IPS-15b (cell line): ENCODE data around the gene ZNF606.

Experiments
- H3K27me3 ChIP-seq: one replicate; pipeline ENCODE4 v1.6.1; 2013; ENCODE audit warnings: low read length; ENCODE audit not compliant: control insufficient read depth, insufficient read depth
- H3K36me3 ChIP-seq: one replicate; pipeline ENCODE4 v1.6.1; 2013; ENCODE audit warnings: low read length; ENCODE audit not compliant: control insufficient read depth, insufficient read depth
- H3K4me1 ChIP-seq: one replicate; pipeline ENCODE4 v1.6.1; 2013; ENCODE audit warnings: mild to moderate bottlenecking, low read length; ENCODE audit not compliant: control insufficient read depth, insufficient read depth
- H3K4me3 ChIP-seq: one replicate; pipeline ENCODE4 v1.5.1; 2013; ENCODE audit warnings: low read depth, low read length
- H3K9ac ChIP-seq: one replicate; pipeline ENCODE4 v1.6.1; 2013; ENCODE audit warnings: low read depth, mild to moderate bottlenecking, low read length
- H3K9me3 ChIP-seq: one replicate; pipeline ENCODE4 v1.6.1; 2013; ENCODE audit warnings: mild to moderate bottlenecking, low read length; ENCODE audit not compliant: control insufficient read depth, insufficient read depth

ZNF606 gene

DNA sequence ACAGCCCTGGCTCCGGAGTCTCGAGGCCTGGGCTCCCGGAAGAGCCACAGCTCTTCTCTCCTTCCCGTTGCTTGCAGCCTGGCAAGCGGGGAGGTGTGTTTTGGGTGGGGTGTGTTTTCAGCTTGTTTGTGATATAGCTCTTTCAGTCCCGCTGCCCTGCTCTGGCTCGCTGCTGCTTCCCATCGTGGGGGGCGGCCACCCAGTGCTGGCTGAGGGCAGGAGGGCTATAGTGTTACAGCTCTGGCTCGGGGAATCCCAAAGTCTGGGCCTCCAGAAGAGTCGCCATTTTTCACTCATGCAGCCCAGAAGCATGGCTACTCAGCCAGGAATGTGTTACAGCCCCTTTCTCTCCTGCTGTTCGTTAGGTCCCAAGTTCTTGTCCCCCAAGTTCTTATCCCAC is 52.9 kb downstream of the ZNF606 start:
- Histone ChIP-seq H3K9ac (no peak overlapping the region), H3K4me1 (no peaks in the 10 kb centered on the region), H3K27me3 (no peaks in the 10 kb centered on the region), H3K36me3 (peaks cover 4% of the 10 kb centered on the region), H3K9me3 (peaks cover 6% of the 10 kb centered on the region), H3K4me3 (no peak overlapping the region)

DNA sequence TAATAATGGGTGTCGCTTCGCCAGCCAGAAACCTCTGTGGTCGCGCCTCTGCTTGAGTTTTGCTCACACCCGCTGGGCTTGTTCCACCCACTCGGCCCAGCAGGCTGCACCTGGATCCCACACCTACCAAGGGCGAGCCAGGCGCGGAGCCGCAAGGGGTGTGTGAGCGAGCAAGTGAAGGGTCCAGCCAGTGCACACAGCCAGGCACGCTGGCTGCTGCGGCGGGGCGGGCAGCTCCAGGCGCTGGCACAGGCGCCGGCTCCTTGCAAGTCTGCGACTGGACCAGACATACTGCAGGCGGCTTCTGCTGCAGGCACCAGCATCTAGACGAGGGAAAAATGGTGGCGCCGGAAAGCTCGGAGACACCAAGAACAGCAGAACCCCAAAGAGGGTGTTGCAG is 53.3 kb downstream of the ZNF606 start:
- Histone ChIP-seq H3K9me3 (peaks cover 5% of the 10 kb centered on the region), H3K36me3 (peaks cover 4% of the 10 kb centered on the region), H3K4me3 (no peak overlapping the region), H3K9ac (no peak overlapping the region), H3K4me1 (no peaks in the 10 kb centered on the region), H3K27me3 (no peaks in the 10 kb centered on the region)

DNA sequence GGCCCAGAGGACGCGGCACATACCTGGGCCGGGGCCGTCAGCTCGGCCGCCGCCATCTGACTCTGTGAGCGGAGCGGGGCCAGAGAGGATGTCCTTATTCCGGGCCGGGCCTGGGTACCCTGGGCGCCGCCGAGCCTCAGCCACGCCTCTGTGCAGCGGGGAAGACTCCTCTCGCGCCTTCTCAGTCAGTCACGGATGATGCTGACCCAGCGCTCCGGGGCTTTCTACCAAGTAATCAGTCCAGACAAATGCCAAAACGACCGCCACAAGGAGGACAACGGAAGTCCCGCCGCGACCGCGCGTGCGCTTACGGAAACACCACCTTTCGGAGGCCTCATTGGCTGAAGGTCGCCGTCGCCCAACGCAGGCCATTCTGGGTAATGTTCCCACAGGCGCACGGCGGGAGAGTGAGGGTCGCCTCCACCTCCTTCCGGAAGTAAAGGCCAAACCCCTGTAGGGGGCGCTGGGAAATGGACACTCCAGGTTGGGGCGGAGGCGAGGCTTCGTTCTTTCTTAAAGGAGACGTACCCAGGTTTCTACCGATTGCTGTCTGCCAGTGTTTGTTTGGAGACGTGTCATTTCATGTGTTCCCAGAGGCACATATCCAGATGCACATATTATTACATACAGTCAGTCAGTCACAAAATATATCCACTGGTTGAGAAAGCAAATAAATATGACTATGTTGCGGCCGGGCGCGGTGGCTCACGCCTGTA is 55.0 kb downstream of the ZNF606 start, which contains the start of gene ZNF256:
ZNF256 (minus strand) TSS at position 288 of the 716 bp plus-strand sequence; CDS start at position 56, 232 bp downstream.
- Histone ChIP-seq H3K4me1 (no peaks in the 10 kb centered on the region), H3K9ac (peak within 1 kb of the TSS; percentile 76), H3K36me3 (peaks cover 9% of the 10 kb centered on the region), H3K9me3 (no peaks in the 10 kb centered on the region), H3K4me3 (peak within 1 kb of the TSS; percentile 96), H3K27me3 (no peaks in the 10 kb centered on the region)

DNA sequence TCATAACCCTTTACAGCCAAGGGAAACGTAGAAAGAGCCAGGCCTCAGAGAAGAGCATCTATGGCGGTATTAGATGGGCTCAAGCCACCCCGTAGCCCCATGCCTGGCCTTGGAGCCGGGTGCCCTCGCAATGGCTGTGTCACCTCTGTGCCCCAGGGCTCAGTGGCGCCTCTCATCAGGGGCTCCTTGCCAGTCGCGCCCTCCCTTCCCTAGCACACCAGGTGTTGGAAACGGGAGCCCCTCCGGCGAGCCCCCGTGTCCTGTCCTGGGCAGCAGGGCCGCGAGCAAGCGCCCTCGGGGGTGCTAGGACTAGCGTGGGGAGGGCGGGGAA is 55.6 kb downstream of the ZNF606 start:
- Histone ChIP-seq H3K9ac (peak overlapping the region; percentile 76), H3K36me3 (peaks cover 14% of the 10 kb centered on the region), H3K4me3 (peak overlapping the region; percentile 96), H3K4me1 (no peaks in the 10 kb centered on the region), H3K9me3 (no peaks in the 10 kb centered on the region), H3K27me3 (no peaks in the 10 kb centered on the region)

DNA sequence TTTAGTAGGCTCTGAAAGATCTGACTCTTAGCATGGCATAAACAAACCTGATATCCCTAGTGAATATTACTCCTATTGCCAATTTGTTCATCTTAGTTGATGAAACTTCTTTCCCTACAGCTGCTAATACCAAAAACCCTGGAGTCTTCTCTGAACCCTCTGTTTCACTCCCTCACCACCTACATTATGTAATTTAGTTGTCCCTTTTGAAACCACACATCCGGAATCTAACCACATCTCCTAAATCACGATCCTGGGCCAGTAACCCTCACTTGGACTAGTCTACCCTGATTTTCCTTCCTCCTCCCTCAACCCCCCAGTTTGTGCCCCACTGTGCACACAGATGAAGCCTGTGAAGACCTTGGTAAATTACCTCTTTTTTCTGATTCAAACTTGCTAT is 56.3 kb downstream of the ZNF606 start:
- H3K36me3 ChIP-seq, result peaks cover 20% of the 10 kb centered on the region
- no peaks in the 10 kb centered on the region for H3K4me1 ChIP-seq
- H3K9ac ChIP-seq, result peak overlapping the region; percentile 76
- H3K9me3 ChIP-seq, result no peaks in the 10 kb centered on the region
- peak overlapping the region; percentile 96 for H3K4me3 ChIP-seq
- no peaks in the 10 kb centered on the region for H3K27me3 ChIP-seq

DNA sequence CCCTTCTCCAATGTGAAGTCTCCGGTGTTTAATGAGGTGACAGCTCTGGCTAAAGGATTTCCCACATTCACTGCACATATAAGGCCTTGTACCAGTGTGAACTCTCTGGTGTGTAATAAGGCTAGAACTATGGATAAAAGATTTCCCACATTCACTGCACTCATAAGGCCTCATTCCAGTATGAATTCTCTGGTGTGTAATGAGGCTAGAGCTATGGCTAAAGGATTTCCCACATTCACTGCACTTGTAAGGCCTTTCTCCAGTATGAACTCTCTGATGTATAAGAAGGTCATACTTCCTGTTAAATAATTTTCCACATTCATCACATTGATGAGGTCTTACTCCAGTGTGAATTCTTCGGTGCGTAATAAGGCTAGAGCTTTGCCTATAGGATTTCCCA is 61.0 kb downstream of the ZNF606 start:
- Histone ChIP-seq H3K27me3 (no peaks in the 10 kb centered on the region), H3K9ac (no peak overlapping the region), H3K36me3 (peaks cover 21% of the 10 kb centered on the region), H3K4me3 (no peak overlapping the region), H3K9me3 (no peaks in the 10 kb centered on the region), H3K4me1 (no peaks in the 10 kb centered on the region)

DNA sequence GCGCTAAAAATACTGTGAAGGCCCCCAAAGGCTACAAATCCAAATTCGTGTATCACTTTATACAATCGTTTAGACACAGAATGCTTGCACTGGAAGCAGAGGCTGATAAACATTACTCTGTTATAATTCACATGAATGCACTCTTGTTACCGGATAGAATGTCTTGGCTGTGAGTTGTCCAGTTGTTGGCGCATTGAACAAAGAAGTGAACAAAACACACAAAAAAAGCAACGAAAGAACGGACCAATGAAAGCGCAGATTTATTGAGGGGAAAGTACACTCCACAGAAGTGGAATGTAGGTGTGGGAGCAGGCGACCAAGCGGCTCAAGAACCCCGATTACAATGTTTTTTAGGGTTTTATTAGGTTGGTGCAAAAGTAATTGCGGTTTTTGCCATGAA is 66.9 kb downstream of the ZNF606 start:
- peaks cover 2% of the 10 kb centered on the region for H3K4me1 ChIP-seq
- H3K9me3 ChIP-seq, result no peaks in the 10 kb centered on the region
- no peak overlapping the region for H3K9ac ChIP-seq
- peaks cover 16% of the 10 kb centered on the region for H3K36me3 ChIP-seq
- peak overlapping the region; percentile 89 for H3K4me3 ChIP-seq
- H3K27me3 ChIP-seq, result no peaks in the 10 kb centered on the region

DNA sequence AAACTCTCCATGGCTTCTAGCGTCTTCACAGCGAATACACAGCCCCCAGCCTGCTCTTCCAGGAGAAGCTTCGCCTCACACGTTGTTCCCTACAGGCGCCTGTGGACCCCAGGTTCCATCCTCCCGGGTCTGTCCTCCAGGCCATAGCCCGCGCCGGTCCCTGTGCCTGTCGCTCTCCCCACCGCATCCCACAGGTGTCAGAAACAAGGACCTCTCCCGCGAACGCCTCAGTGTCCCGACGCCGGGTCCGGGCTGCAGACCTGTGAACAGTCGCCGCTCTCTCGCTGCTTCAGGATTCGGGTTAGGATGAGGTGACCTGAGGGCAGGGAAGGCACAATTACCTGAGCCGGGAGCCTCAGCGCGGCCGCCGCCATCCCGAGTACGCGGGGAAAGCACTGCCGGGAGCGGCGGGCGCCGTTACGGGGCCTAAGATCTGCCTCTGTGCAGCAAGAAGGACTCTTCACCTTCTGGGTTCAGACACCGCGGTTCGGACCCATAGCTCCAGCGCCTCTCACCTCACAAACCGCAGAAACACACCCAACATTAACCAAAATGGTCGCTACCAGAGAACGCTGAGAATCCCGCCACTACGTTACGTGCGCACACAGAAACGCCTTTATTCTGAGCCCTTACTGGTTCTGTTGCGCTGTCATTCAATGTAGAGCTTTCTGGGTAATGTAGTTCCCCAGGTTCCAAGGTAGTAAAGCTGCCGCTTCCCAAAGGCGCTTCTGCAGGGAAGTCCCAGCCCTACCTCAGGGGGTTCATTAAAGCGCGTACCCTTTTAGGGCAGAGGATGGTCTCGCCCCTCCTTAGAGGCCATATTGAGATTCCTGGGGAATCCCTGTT is 67.6 kb downstream of the ZNF606 start, which contains the start of gene ZNF418:
ZNF418 (minus strand) TSS at position 583 of the 846 bp plus-strand sequence. CDS start 1,580 bp downstream, outside the sequence.
- peak within 1 kb of the TSS; percentile 96 for H3K9ac ChIP-seq
- H3K4me1 ChIP-seq, result peaks cover 2% of the 10 kb centered on the region
- H3K9me3 ChIP-seq, result no peaks in the 10 kb centered on the region
- H3K27me3 ChIP-seq, result no peaks in the 10 kb centered on the region
- peaks cover 21% of the 10 kb centered on the region for H3K36me3 ChIP-seq
- peak within 1 kb of the TSS; percentile 89 for H3K4me3 ChIP-seq

DNA sequence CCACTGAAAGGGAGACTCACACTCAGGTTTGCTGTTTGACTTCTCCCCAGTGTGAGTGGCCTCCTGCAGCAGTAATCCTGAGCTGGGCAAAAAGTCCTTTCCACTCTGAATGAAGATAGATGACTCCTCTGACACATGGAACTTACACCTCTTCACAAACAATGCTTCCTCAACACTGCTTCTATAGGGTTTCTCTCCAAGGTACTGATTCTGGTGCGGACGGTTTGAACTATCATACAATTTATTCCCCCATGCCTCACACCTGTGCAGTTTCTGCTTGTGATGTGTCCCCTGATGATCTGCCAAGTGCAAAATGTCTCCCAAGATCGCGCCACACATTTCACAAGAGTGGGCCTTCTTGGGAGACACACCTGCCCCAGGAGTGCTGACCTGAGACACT is 75.0 kb downstream of the ZNF606 start:
- Histone ChIP-seq H3K27me3 (no peaks in the 10 kb centered on the region), H3K36me3 (peaks cover 57% of the 10 kb centered on the region)

More for the DNA sequence above, 75.0 kb downstream of the ZNF606 start:
- no peaks in the 10 kb centered on the region for H3K4me1 ChIP-seq
- peaks cover 21% of the 10 kb centered on the region for H3K9me3 ChIP-seq
- H3K9ac ChIP-seq, result no peak overlapping the region
- H3K4me3 ChIP-seq, result no peak overlapping the region
